Lower leg skin (tissue), 3 donors: ENCODE data around the gene PLGRKT.

Source experiments
- POLR2A ChIP-seq, 2 donors: fragments of 450-650 bp; IDR thresholded peaks; one replicate each; pipeline ENCODE4 v1.6.1; 2016 to 2017; ENCODE audit warnings: antibody characterized with exemption in 2 of 2, mild to moderate bottlenecking in 1 of 2, moderate library complexity in 1 of 2
- TF ChIP-seq, protein P1 (sequence below), 3 donors: fragments of 450-650 bp; IDR thresholded peaks; one replicate each; pipeline ENCODE4 v1.5.1; 2016; ENCODE audit warnings: antibody characterized with exemption in 3 of 3, mild to moderate bottlenecking in 3 of 3, moderate library complexity in 2 of 3

- TF ChIP-seq, protein P1, sequence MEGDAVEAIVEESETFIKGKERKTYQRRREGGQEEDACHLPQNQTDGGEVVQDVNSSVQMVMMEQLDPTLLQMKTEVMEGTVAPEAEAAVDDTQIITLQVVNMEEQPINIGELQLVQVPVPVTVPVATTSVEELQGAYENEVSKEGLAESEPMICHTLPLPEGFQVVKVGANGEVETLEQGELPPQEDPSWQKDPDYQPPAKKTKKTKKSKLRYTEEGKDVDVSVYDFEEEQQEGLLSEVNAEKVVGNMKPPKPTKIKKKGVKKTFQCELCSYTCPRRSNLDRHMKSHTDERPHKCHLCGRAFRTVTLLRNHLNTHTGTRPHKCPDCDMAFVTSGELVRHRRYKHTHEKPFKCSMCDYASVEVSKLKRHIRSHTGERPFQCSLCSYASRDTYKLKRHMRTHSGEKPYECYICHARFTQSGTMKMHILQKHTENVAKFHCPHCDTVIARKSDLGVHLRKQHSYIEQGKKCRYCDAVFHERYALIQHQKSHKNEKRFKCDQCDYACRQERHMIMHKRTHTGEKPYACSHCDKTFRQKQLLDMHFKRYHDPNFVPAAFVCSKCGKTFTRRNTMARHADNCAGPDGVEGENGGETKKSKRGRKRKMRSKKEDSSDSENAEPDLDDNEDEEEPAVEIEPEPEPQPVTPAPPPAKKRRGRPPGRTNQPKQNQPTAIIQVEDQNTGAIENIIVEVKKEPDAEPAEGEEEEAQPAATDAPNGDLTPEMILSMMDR (IDR thresholded peaks at IDR 0.05), result no peak
- no peak for TF ChIP-seq POLR2A (IDR thresholded peaks at IDR 0.05)
Measured at GRCh38 chr9:5448461-5449435, 11.0 kb upstream of the PLGRKT start.
